ENCODE results near the gene PXYLP1.

Gene PXYLP1

GRCh38 chr3:141229132-141229531 is 2.5 kb upstream of the PXYLP1 start:
- no peak for DNase-seq (ENCODE audit: low read depth)

GRCh38 chr3:141230293-141230692 is 1.3 kb upstream of the PXYLP1 start:
- no peak for DNase-seq (ENCODE audit: low read depth)

GRCh38 chr3:141231952-141232823 is 563 bp downstream of the PXYLP1 start:
- no peak for DNase-seq (ENCODE audit: low read depth)

- no peak for DNase-seq (ENCODE audit: low read depth)
These were observed 2.0 kb downstream of the PXYLP1 start for GRCh38 chr3:141233457-141234161.

GRCh38 chr3:141234283-141234682 is 2.7 kb downstream of the PXYLP1 start:
- DNase-seq (ENCODE audit: low read depth): no peak

- DNase-seq (ENCODE audit: low read depth): no peak
These were observed 4.1 kb downstream of the PXYLP1 start for GRCh38 chr3:141235661-141236171.

GRCh38 chr3:141236361-141236760 is 4.7 kb downstream of the PXYLP1 start:
- DNase-seq (ENCODE audit: low read depth): no peak

- DNase-seq (ENCODE audit: low read depth): no peak
These were observed 6.3 kb downstream of the PXYLP1 start for GRCh38 chr3:141237701-141238521.

- DNase-seq (ENCODE audit: low read depth): no peak
These were observed 8.1 kb downstream of the PXYLP1 start for GRCh38 chr3:141239511-141240281.

- no peak for DNase-seq (ENCODE audit: low read depth)
These were observed 8.7 kb downstream of the PXYLP1 start for GRCh38 chr3:141240286-141240685.

- no peak for DNase-seq (ENCODE audit: low read depth)
These were observed 9.3 kb downstream of the PXYLP1 start for GRCh38 chr3:141240687-141241615.

GRCh38 chr3:141241616-141242376 is 10.2 kb downstream of the PXYLP1 start:
- no peak for DNase-seq (ENCODE audit: low read depth)

- DNase-seq (ENCODE audit: low read depth): no peak
These were observed 10.9 kb downstream of the PXYLP1 start for GRCh38 chr3:141242377-141243092.

- peak; percentile 70 for DNase-seq (ENCODE audit: low read depth)
These were observed 11.7 kb downstream of the PXYLP1 start for GRCh38 chr3:141243271-141243707.

GRCh38 chr3:141246224-141246957 is 14.8 kb downstream of the PXYLP1 start:
- no peak for DNase-seq (ENCODE audit: low read depth)

GRCh38 chr3:141246958-141247301 is 15.3 kb downstream of the PXYLP1 start:
- DNase-seq (ENCODE audit: low read depth): no peak

- no peak for DNase-seq (ENCODE audit: low read depth)
These were observed 16.4 kb downstream of the PXYLP1 start for GRCh38 chr3:141248064-141248463.

GRCh38 chr3:141249041-141249440 is 17.4 kb downstream of the PXYLP1 start:
- no peak for DNase-seq (ENCODE audit: low read depth)

Measured in stimulated activated CD4-positive, alpha-beta T cell treated with anti-CD3 and anti-CD28 coated beads, Interleukin-2, amount 100 ng/mL, for 4 hours (primary cell).